HEK293 (cell line): Measurements from ENCODE around the gene LYZL6.

Source experiments
- CTCF ChIA-PET: fragments of 350-600 bp; formaldehyde crosslinking; extraction: SDS; loops from one replicate; lab custom pipeline; 2021; ENCODE audit warnings: antibody characterized with exemption; lab: Yijun Ruan, JAX
- POLR2A ChIA-PET: fragments of 300-600 bp; formaldehyde crosslinking; extraction: SDS; loops from one replicate; lab custom pipeline; 2020; ENCODE audit warnings: antibody characterized with exemption, inconsistent platforms; lab: Yijun Ruan, JAX
- H3K27ac ChIP-seq: fragments of 200-500 bp; sonication (Bioruptor generic); 2 replicates; pipeline ENCODE4 v1.5.1; 2014; ENCODE audit warnings: low read depth, low read length, control low read depth, inconsistent platforms; ENCODE audit errors: extremely low read depth
- H3K36me3 ChIP-seq, 2 experiments: fragments of 200-500 bp in 1 of 2; sonication (Bioruptor generic) in 1 of 2; 1 replicate in 1 of 2; 2 replicates in 1 of 2; pipeline ENCODE4 v1.5.1; 2014 to 2017; ENCODE audit warnings: inconsistent platforms in 2 of 2, low read length in 2 of 2; ENCODE audit not compliant: control insufficient read depth in 2 of 2, insufficient read depth in 1 of 2
- H3K4me1 ChIP-seq: fragments of 200-500 bp; sonication (Bioruptor generic); 2 replicates; pipeline ENCODE4 v1.5.1; 2014; ENCODE audit warnings: mild to moderate bottlenecking, low read length, inconsistent platforms; ENCODE audit not compliant: control insufficient read depth, insufficient read depth
- H3K4me3 ChIP-seq: 2 replicates; pipeline ENCODE4 v1.5.1; 2011; ENCODE audit warnings: low read depth, mild to moderate bottlenecking, control low read depth, low read length, moderate library complexity
- H3K9me3 ChIP-seq: fragments of 200-500 bp; sonication (Bioruptor generic); 2 replicates; pipeline ENCODE4 v1.5.1; 2014; ENCODE audit warnings: low read depth, low read length, inconsistent platforms; ENCODE audit not compliant: control insufficient read depth, insufficient read depth
- FEZF1 ChIP-seq: fragments of 450-650 bp; formaldehyde crosslinking; IDR thresholded peaks from 2 replicates; pipeline ENCODE4 v1.5.1; 2016; ENCODE audit warnings: missing biosample characterization, missing genetic modification characterization
- GLIS2 ChIP-seq: fragments of 450-650 bp; formaldehyde crosslinking; IDR thresholded peaks from 2 replicates; pipeline ENCODE4 v1.5.1; 2016; ENCODE audit warnings: missing biosample characterization, missing genetic modification characterization
- HOXC10 ChIP-seq: sonication (generic); formaldehyde crosslinking; IDR thresholded peaks from 2 replicates; pipeline ENCODE4 v1.8.1; 2023; ENCODE audit warnings: mild to moderate bottlenecking, missing genetic modification reagents
- MEIS1 ChIP-seq: sonication (generic); formaldehyde crosslinking; IDR thresholded peaks from 2 replicates; pipeline ENCODE4 v1.8.1; 2022; ENCODE audit warnings: missing genetic modification reagents, mild to moderate bottlenecking, borderline replicate concordance
- REPIN1 ChIP-seq: fragments of 450-650 bp; formaldehyde crosslinking; IDR thresholded peaks from 2 replicates; pipeline ENCODE4 v1.5.1; 2017; ENCODE audit warnings: missing biosample characterization, missing genetic modification characterization, low read depth
- SP7 ChIP-seq: fragments of 450-650 bp; formaldehyde crosslinking; IDR thresholded peaks from 2 replicates; pipeline ENCODE4 v1.5.1; 2016; ENCODE audit warnings: missing biosample characterization, missing genetic modification characterization
- WT1 ChIP-seq: fragments of 450-650 bp; formaldehyde crosslinking; IDR thresholded peaks from 2 replicates; pipeline ENCODE4 v1.5.1; 2016; ENCODE audit warnings: missing biosample characterization, missing genetic modification characterization
- ZNF202 ChIP-seq: fragments of 450-650 bp; formaldehyde crosslinking; IDR thresholded peaks from 2 replicates; pipeline ENCODE4 v1.5.1; 2016; ENCODE audit warnings: missing biosample characterization, missing genetic modification characterization, borderline replicate concordance
- ZNF223 ChIP-seq: fragments of 450-650 bp; formaldehyde crosslinking; IDR thresholded peaks from 2 replicates; pipeline ENCODE4 v1.5.1; 2016; ENCODE audit warnings: missing biosample characterization, missing genetic modification characterization
- ZNF302 ChIP-seq: fragments of 450-650 bp; formaldehyde crosslinking; IDR thresholded peaks from 2 replicates; pipeline ENCODE4 v1.5.1; 2016; ENCODE audit warnings: missing biosample characterization, missing genetic modification characterization, low read depth
- ZNF335 ChIP-seq: fragments of 450-650 bp; formaldehyde crosslinking; conservative IDR thresholded peaks from 2 replicates; pipeline ENCODE4 v1.5.1; 2016; ENCODE audit warnings: missing biosample characterization, missing genetic modification characterization
- ZNF37A ChIP-seq: fragments of 450-650 bp; IDR thresholded peaks from 2 replicates; pipeline ENCODE4 v1.5.1; 2018; ENCODE audit warnings: missing biosample characterization, missing genetic modification characterization
- ZNF529 ChIP-seq: fragments of 450-650 bp; formaldehyde crosslinking; IDR thresholded peaks from 2 replicates; pipeline ENCODE4 v1.5.1; 2017; ENCODE audit warnings: missing genetic modification characterization, missing biosample characterization; ENCODE audit not compliant: insufficient replicate concordance
- ZNF560 ChIP-seq: fragments of 450-650 bp; formaldehyde crosslinking; IDR thresholded peaks from 2 replicates; pipeline ENCODE4 v1.5.1; 2017; ENCODE audit warnings: missing biosample characterization, missing genetic modification characterization, borderline replicate concordance
- ZNF571 ChIP-seq: fragments of 450-650 bp; formaldehyde crosslinking; IDR thresholded peaks from 2 replicates; pipeline ENCODE4 v1.5.0; 2017; ENCODE audit warnings: missing biosample characterization, missing genetic modification characterization
- ZNF585B ChIP-seq: fragments of 450-650 bp; formaldehyde crosslinking; IDR thresholded peaks from 2 replicates; pipeline ENCODE4 v1.5.1; 2016; ENCODE audit warnings: missing biosample characterization, missing genetic modification characterization
- ZNF596 ChIP-seq: fragments of 450-650 bp; IDR thresholded peaks from 2 replicates; pipeline ENCODE4 v1.5.0; 2018; ENCODE audit warnings: missing biosample characterization, mild to moderate bottlenecking, missing genetic modification characterization, moderate library complexity
- ZNF629 ChIP-seq: fragments of 450-650 bp; formaldehyde crosslinking; IDR thresholded peaks from 2 replicates; pipeline ENCODE4 v1.5.1; 2017; ENCODE audit warnings: missing biosample characterization, missing genetic modification characterization
- ZNF654 ChIP-seq: fragments of 450-650 bp; formaldehyde crosslinking; IDR thresholded peaks from 2 replicates; pipeline ENCODE4 v1.5.1; 2016; ENCODE audit warnings: low read depth, missing biosample characterization, missing genetic modification characterization
- ZNF670 ChIP-seq: fragments of 450-650 bp; formaldehyde crosslinking; IDR thresholded peaks from 2 replicates; pipeline ENCODE4 v1.5.1; 2016; ENCODE audit warnings: missing biosample characterization, missing genetic modification characterization, low read depth
- ZNF792 ChIP-seq: fragments of 450-650 bp; formaldehyde crosslinking; IDR thresholded peaks from 2 replicates; pipeline ENCODE4 v1.5.1; 2016; ENCODE audit warnings: missing biosample characterization, missing genetic modification characterization
- TF ChIP-seq, protein P1 (sequence below): fragments of 450-650 bp; formaldehyde crosslinking; IDR thresholded peaks from 2 replicates; pipeline ENCODE4 v1.5.1; 2016; ENCODE audit warnings: missing biosample characterization, missing genetic modification characterization
- TF ChIP-seq, protein P2 (sequence below): fragments of 450-650 bp; formaldehyde crosslinking; IDR thresholded peaks from 2 replicates; pipeline ENCODE4 v1.5.1; 2016; ENCODE audit warnings: missing biosample characterization, missing genetic modification characterization
- TF ChIP-seq, protein P3 (sequence below): fragments of 450-650 bp; formaldehyde crosslinking; IDR thresholded peaks from 2 replicates; pipeline ENCODE4 v1.5.1; 2016; ENCODE audit warnings: missing biosample characterization, missing genetic modification characterization
- TF ChIP-seq, protein P4 (sequence below): fragments of 450-650 bp; formaldehyde crosslinking; IDR thresholded peaks from 2 replicates; pipeline ENCODE4 v1.5.1; 2016; ENCODE audit warnings: missing biosample characterization, missing genetic modification characterization

The LYZL6 gene

DNA sequence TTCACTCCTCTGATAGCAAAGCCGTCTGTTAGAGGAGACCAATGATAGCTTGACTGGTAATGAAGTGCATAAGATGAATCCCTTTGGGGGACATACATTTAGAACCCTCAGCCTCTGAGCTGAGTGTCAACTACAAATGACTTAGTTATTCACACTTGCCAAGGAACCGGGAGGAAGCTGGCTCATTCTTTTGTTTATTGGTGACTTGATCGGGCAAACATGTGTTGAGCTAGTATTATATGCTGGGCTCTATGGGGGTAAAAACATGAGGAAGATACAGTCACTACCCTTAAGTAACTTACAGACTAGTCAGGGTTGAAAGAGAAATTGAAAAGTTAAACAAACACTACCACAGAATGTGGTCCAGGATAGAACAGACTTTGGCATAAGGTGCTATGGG, 34.8 kb upstream of the LYZL6 start:
- Histone ChIP-seq H3K36me3 (no peaks in the 10 kb centered on the region), H3K27ac (no peak overlapping the region), H3K9me3 (no peaks in the 10 kb centered on the region), H3K4me1 (no peaks in the 10 kb centered on the region), H3K4me3 (no peak overlapping the region)
- POLR2A ChIA-PET = interaction anchor here (0.7 kb wide), 1 partner anchor 504 kb away, joined by 3 read pairs; no protein-coding TSS in a partner anchor
- no peak for TF ChIP-seq GLIS2 (tag by site-specific recombination)
- TF ChIP-seq ZNF585B (tag by site-specific recombination) = no peak
- no peak for TF ChIP-seq ZNF596
- TF ChIP-seq ZNF654 (tag by site-specific recombination) = no peak
- no peak for TF ChIP-seq WT1 (tag by site-specific recombination)
- TF ChIP-seq ZNF223 (tag by site-specific recombination) = no peak
- no peak for TF ChIP-seq ZNF529 (tag by site-specific recombination)
- TF ChIP-seq, protein P1, sequence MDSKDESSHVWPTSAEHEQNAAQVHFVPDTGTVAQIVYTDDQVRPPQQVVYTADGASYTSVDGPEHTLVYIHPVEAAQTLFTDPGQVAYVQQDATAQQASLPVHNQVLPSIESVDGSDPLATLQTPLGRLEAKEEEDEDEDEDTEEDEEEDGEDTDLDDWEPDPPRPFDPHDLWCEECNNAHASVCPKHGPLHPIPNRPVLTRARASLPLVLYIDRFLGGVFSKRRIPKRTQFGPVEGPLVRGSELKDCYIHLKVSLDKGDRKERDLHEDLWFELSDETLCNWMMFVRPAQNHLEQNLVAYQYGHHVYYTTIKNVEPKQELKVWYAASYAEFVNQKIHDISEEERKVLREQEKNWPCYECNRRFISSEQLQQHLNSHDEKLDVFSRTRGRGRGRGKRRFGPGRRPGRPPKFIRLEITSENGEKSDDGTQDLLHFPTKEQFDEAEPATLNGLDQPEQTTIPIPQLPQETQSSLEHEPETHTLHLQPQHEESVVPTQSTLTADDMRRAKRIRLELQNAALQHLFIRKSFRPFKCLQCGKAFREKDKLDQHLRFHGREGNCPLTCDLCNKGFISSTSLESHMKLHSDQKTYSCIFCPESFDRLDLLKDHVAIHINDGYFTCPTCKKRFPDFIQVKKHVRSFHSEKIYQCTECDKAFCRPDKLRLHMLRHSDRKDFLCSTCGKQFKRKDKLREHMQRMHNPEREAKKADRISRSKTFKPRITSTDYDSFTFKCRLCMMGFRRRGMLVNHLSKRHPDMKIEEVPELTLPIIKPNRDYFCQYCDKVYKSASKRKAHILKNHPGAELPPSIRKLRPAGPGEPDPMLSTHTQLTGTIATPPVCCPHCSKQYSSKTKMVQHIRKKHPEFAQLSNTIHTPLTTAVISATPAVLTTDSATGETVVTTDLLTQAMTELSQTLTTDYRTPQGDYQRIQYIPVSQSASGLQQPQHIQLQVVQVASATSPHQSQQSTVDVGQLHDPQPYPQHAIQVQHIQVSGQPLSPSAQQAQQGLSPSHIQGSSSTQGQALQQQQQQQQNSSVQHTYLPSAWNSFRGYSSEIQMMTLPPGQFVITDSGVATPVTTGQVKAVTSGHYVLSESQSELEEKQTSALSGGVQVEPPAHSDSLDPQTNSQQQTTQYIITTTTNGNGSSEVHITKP (tag by site-specific recombination) = no peak
- TF ChIP-seq ZNF202 = no peak
- TF ChIP-seq, protein P2, sequence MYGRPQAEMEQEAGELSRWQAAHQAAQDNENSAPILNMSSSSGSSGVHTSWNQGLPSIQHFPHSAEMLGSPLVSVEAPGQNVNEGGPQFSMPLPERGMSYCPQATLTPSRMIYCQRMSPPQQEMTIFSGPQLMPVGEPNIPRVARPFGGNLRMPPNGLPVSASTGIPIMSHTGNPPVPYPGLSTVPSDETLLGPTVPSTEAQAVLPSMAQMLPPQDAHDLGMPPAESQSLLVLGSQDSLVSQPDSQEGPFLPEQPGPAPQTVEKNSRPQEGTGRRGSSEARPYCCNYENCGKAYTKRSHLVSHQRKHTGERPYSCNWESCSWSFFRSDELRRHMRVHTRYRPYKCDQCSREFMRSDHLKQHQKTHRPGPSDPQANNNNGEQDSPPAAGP (tag by site-specific recombination) = no peak
- TF ChIP-seq ZNF571 (tag by site-specific recombination) = no peak
- TF ChIP-seq ZNF302 (tag by site-specific recombination) = no peak
- TF ChIP-seq ZNF335 (tag by site-specific recombination) = no peak
- TF ChIP-seq SP7 (tag by site-specific recombination) = no peak
- TF ChIP-seq ZNF629 (tag by site-specific recombination) = no peak
- TF ChIP-seq, protein P3, sequence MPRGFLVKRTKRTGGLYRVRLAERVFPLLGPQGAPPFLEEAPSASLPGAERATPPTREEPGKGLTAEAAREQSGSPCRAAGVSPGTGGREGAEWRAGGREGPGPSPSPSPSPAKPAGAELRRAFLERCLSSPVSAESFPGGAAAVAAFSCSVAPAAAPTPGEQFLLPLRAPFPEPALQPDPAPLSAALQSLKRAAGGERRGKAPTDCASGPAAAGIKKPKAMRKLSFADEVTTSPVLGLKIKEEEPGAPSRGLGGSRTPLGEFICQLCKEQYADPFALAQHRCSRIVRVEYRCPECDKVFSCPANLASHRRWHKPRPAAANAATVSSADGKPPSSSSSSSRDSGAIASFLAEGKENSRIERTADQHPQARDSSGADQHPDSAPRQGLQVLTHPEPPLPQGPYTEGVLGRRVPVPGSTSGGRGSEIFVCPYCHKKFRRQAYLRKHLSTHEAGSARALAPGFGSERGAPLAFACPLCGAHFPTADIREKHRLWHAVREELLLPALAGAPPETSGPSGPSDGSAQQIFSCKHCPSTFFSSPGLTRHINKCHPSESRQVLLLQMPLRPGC (tag by site-specific recombination) = no peak
- CTCF ChIA-PET = interaction anchor here (0.5 to 5.6 kb wide), 9 partner anchors 9 to 1405 kb away, joined by 3 to 165 read pairs (median 6); no protein-coding TSS in a partner anchor

DNA sequence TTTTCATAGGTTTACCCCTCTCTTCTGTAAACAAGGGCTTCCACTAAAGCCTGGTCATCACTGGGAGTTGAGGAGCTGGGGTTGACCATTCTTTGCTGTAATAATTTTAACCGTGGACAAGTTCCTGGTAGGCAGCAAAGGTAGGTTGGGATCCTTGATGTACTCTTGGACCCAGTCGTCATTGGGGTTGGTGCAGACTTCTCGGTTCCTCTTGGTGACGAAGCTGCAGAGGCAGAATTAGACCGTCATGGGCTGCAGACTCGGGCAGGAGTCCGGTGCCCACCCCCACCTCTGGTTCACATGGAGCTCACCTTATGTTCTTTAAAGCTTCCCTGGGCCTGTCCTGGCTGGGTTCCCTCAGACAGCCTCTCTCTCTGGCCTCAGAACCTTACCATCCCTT, 34.0 kb upstream of the LYZL6 start:
- no peaks in the 10 kb centered on the region for H3K36me3 ChIP-seq
- no peak overlapping the region for H3K4me3 ChIP-seq
- H3K27ac ChIP-seq = no peak overlapping the region
- H3K4me1 ChIP-seq = no peaks in the 10 kb centered on the region
- ChIA-PET POLR2A (no interaction called here), CTCF (interaction anchor here (0.5 to 5.6 kb wide), 10 partner anchors 8 to 1406 kb away, joined by 3 to 165 read pairs (median 4); no protein-coding TSS in a partner anchor)
- no peaks in the 10 kb centered on the region for H3K9me3 ChIP-seq
- TF ChIP-seq ZNF596 (no peak), ZNF670 (tag by site-specific recombination) (no peak), FEZF1 (no peak), MEIS1 (no peak), ZNF792 (tag by site-specific recombination) (no peak), REPIN1 (tag by site-specific recombination) (no peak), ZNF37A (tag by site-specific recombination) (no peak), HOXC10 (no peak), ZNF529 (tag by site-specific recombination) (no peak), ZNF560 (tag by site-specific recombination) (no peak)
- TF ChIP-seq, protein P3 (tag by site-specific recombination) = no peak
- TF ChIP-seq, protein P4, sequence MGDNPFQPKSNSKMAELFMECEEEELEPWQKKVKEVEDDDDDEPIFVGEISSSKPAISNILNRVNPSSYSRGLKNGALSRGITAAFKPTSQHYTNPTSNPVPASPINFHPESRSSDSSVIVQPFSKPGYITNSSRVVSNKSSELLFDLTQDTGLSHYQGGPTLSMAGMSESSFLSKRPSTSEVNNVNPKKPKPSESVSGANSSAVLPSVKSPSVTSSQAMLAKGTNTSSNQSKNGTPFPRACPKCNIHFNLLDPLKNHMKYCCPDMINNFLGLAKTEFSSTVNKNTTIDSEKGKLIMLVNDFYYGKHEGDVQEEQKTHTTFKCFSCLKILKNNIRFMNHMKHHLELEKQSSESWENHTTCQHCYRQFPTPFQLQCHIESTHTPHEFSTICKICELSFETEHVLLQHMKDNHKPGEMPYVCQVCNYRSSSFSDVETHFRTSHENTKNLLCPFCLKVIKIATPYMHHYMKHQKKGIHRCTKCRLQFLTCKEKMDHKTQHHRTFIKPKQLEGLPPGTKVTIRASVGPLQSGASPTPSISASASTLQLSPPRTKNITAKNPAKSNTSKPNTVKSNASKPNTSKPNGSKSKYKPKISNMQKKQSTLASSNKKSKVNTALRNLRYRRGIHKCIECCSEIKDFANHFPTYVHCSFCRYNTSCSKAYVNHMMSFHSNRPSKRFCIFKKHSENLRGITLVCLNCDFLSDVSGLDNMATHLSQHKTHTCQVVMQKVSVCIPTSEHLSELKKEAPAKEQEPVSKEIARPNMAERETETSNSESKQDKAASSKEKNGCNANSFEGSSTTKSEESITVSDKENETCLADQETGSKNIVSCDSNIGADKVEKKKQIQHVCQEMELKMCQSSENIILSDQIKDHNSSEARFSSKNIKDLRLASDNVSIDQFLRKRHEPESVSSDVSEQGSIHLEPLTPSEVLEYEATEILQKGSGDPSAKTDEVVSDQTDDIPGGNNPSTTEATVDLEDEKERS (tag by site-specific recombination) = no peak
